Mesenchymal stem cell (in vitro differentiated cells and primary cell): ENCODE data around the gene DYNC1I1.

ENCODE experiments used
- DNase-seq: peaks from one replicate; pipeline ENCODE4 v3.0.0-alpha.2; 2013
- H2AFZ ChIP-seq: one replicate; pipeline ENCODE4 v1.6.1; 2013; ENCODE audit warnings: low read depth, mild to moderate bottlenecking, control low read depth, inconsistent platforms, low read length, moderate library complexity
- H2AK5ac ChIP-seq: 2 replicates; pipeline ENCODE4 v1.6.1; 2013; ENCODE audit warnings: low read length, moderate library complexity, mild to moderate bottlenecking, inconsistent platforms; ENCODE audit not compliant: severe bottlenecking
- H2BK120ac ChIP-seq: one replicate; pipeline ENCODE4 v1.6.1; 2013; ENCODE audit warnings: low read depth, mild to moderate bottlenecking, inconsistent platforms, low read length, moderate library complexity
- H2BK12ac ChIP-seq, 2 experiments: one replicate each; pipeline ENCODE4 v1.6.1; 2013; ENCODE audit warnings: inconsistent platforms in 2 of 2, low read length in 2 of 2, mild to moderate bottlenecking in 2 of 2, moderate library complexity in 2 of 2, control low read depth in 1 of 2
- H2BK15ac ChIP-seq: one replicate; pipeline ENCODE4 v1.6.1; 2013; ENCODE audit warnings: mild to moderate bottlenecking, low read depth, inconsistent platforms; ENCODE audit not compliant: poor library complexity, severe bottlenecking
- H2BK5ac ChIP-seq: 2 replicates; pipeline ENCODE4 v1.6.1; 2013; ENCODE audit warnings: low read depth, mild to moderate bottlenecking, low read length, control low read depth, inconsistent platforms; ENCODE audit not compliant: poor library complexity, severe bottlenecking
- H3K14ac ChIP-seq, 2 experiments: one replicate each; pipeline ENCODE4 v1.6.1; 2013; ENCODE audit warnings: inconsistent platforms in 2 of 2, low read length in 2 of 2, control low read depth in 1 of 2, mild to moderate bottlenecking in 1 of 2, moderate library complexity in 1 of 2
- H3K18ac ChIP-seq, 2 experiments: one replicate each; pipeline ENCODE4 v1.6.1; 2013; ENCODE audit warnings: inconsistent platforms in 2 of 2, low read length in 2 of 2, control low read depth in 1 of 2, low read depth in 1 of 2, mild to moderate bottlenecking in 1 of 2
- H3K23ac ChIP-seq, 2 experiments: one replicate each; pipeline ENCODE4 v1.6.1; 2013; ENCODE audit warnings: inconsistent platforms in 2 of 2, low read length in 2 of 2, mild to moderate bottlenecking in 2 of 2, moderate library complexity in 2 of 2, control low read depth in 1 of 2
- H3K27ac ChIP-seq: 2 replicates; pipeline ENCODE4 v1.5.1; 2013; ENCODE audit warnings: mild to moderate bottlenecking, moderate library complexity, low read length, control low read depth, inconsistent platforms; ENCODE audit not compliant: poor library complexity, severe bottlenecking
- H3K27me3 ChIP-seq, 2 experiments: 2 replicates each; pipeline versions ENCODE4 v1.6.1 to v1.7.0; 2013; ENCODE audit warnings: low read length in 2 of 2, mild to moderate bottlenecking in 2 of 2, moderate library complexity in 2 of 2, control low read depth in 1 of 2, inconsistent platforms in 1 of 2; ENCODE audit not compliant: control insufficient read depth in 1 of 2, insufficient read depth in 1 of 2
- H3K36me3 ChIP-seq, 2 experiments: 2 replicates each; pipeline versions ENCODE4 v1.6.1 to v1.7.0; 2013; ENCODE audit warnings: low read length in 2 of 2, control low read depth in 1 of 2, inconsistent platforms in 1 of 2, low read depth in 1 of 2, mild to moderate bottlenecking in 1 of 2; ENCODE audit not compliant: insufficient read depth in 2 of 2, control insufficient read depth in 1 of 2
- H3K4ac ChIP-seq, 2 experiments: one replicate each; pipeline ENCODE4 v1.6.1; 2013; ENCODE audit warnings: inconsistent platforms in 2 of 2, low read length in 2 of 2, mild to moderate bottlenecking in 2 of 2, moderate library complexity in 2 of 2, control low read depth in 1 of 2, low read depth in 1 of 2
- H3K4me1 ChIP-seq: 2 replicates; pipeline ENCODE4 v1.6.1; 2013; ENCODE audit warnings: low read depth, low read length, control low read depth; ENCODE audit not compliant: control insufficient read depth, insufficient read depth
- H3K4me2 ChIP-seq: 2 replicates; pipeline ENCODE4 v1.6.1; 2013; ENCODE audit warnings: low read length, mild to moderate bottlenecking, inconsistent platforms; ENCODE audit not compliant: poor library complexity, severe bottlenecking
- H3K4me3 ChIP-seq, 2 experiments: 2 replicates each; pipeline versions ENCODE4 v1.5.1 to v1.7.0; 2013; ENCODE audit warnings: low read length in 2 of 2, mild to moderate bottlenecking in 2 of 2, control low read depth in 1 of 2, low read depth in 1 of 2; ENCODE audit not compliant: insufficient read depth in 1 of 2
- H3K79me1 ChIP-seq: replicated peaks from 2 replicates; pipeline ENCODE4 v1.6.1; 2013; ENCODE audit warnings: mild to moderate bottlenecking, control low read depth, low read length, inconsistent platforms; ENCODE audit not compliant: poor library complexity, severe bottlenecking
- H3K9ac ChIP-seq: 2 replicates; pipeline ENCODE4 v1.7.0; 2013; ENCODE audit warnings: mild to moderate bottlenecking, low read length, moderate library complexity
- H3K9me3 ChIP-seq: 2 replicates; pipeline ENCODE4 v1.7.0; 2013; ENCODE audit warnings: mild to moderate bottlenecking, low read length; ENCODE audit not compliant: control insufficient read depth
- H4K8ac ChIP-seq: one replicate; pipeline ENCODE4 v1.6.1; 2013; ENCODE audit warnings: inconsistent platforms, mild to moderate bottlenecking, low read length, moderate library complexity
- H4K91ac ChIP-seq: one replicate; pipeline ENCODE4 v1.6.1; 2013; ENCODE audit warnings: mild to moderate bottlenecking, low read length, inconsistent platforms
- WGBS: methylation state at CpG from one replicate; pipeline ENCODE4 v1.1.7; 2013; ENCODE audit warnings: mixed read lengths; 5-methylcytosine and 5-hydroxymethylcytosine counted together

Gene DYNC1I1

GRCh38 chr7:95905167-95905566, 132.8 kb downstream of the DYNC1I1 start:
- Histone ChIP-seq H3K4me2 (no peak overlapping the region), H3K14ac (no peak overlapping the region), H3K4me1 (no peaks in the 10 kb centered on the region), H3K9me3 (no peaks in the 10 kb centered on the region), H3K27ac (no peak overlapping the region), H3K4ac (no peak overlapping the region), H2BK12ac (no peak overlapping the region), H2BK120ac (no peak overlapping the region), H2AK5ac (no peak overlapping the region), H3K79me1 (no peaks in the 10 kb centered on the region), H2BK15ac (no peak overlapping the region), H2BK5ac (no peak overlapping the region), H3K9ac (no peak overlapping the region), H3K18ac (no peak overlapping the region), H3K27me3 (no peaks in the 10 kb centered on the region), H3K23ac (no peak overlapping the region), H3K36me3 (no peaks in the 10 kb centered on the region), H2AFZ (no peak overlapping the region), H4K91ac (no peak overlapping the region), H3K4me3 (no peak overlapping the region), H4K8ac (no peak overlapping the region)
- 49% methylated on average over 3 of the region's 3 CpGs for WGBS
- peak; percentile 21 for DNase-seq

- no peak overlapping the region for H3K4me2 ChIP-seq
- no peak overlapping the region for H4K8ac ChIP-seq
- H3K9ac ChIP-seq, result no peak overlapping the region
- no peak overlapping the region for H2BK12ac ChIP-seq
- H3K27me3 ChIP-seq, result peaks cover 0 to 7% of the 10 kb centered on the region in 2 experiments
- WGBS, result 70% methylated on average over 5 of the region's 5 CpGs
- no peak for DNase-seq
- H2BK5ac ChIP-seq, result no peak overlapping the region
- no peaks in the 10 kb centered on the region for H3K79me1 ChIP-seq
- H3K4ac ChIP-seq, result no peak overlapping the region
- H3K23ac ChIP-seq, result no peak overlapping the region
- no peak overlapping the region for H3K18ac ChIP-seq
- no peak overlapping the region for H3K14ac ChIP-seq
- H2BK120ac ChIP-seq, result no peak overlapping the region
- H3K27ac ChIP-seq, result no peak overlapping the region
- no peaks in the 10 kb centered on the region for H3K4me1 ChIP-seq
- H2AFZ ChIP-seq, result no peak overlapping the region
- H4K91ac ChIP-seq, result no peak overlapping the region
- H3K9me3 ChIP-seq, result no peaks in the 10 kb centered on the region
- no peak overlapping the region for H3K4me3 ChIP-seq
- H3K36me3 ChIP-seq, result no peaks in the 10 kb centered on the region
- no peak overlapping the region for H2BK15ac ChIP-seq
- H2AK5ac ChIP-seq, result no peak overlapping the region
Observed at GRCh38 chr7:95906851-95907250, 134.5 kb downstream of the DYNC1I1 start.

GRCh38 chr7:95907337-95907736, 135.0 kb downstream of the DYNC1I1 start:
- H4K91ac ChIP-seq, result no peak overlapping the region
- H3K79me1 ChIP-seq, result no peaks in the 10 kb centered on the region
- 74% methylated on average over 5 of the region's 5 CpGs for WGBS
- no peak overlapping the region for H3K4me2 ChIP-seq
- no peak overlapping the region for H3K4ac ChIP-seq
- H3K27ac ChIP-seq, result no peak overlapping the region
- H3K36me3 ChIP-seq, result no peaks in the 10 kb centered on the region
- H3K27me3 ChIP-seq, result peaks cover 0 to 8% of the 10 kb centered on the region in 2 experiments
- H2AK5ac ChIP-seq, result no peak overlapping the region
- no peak overlapping the region for H2BK5ac ChIP-seq
- no peak overlapping the region for H3K23ac ChIP-seq
- H3K9ac ChIP-seq, result no peak overlapping the region
- H2AFZ ChIP-seq, result no peak overlapping the region
- no peaks in the 10 kb centered on the region for H3K4me1 ChIP-seq
- no peak overlapping the region for H3K14ac ChIP-seq
- no peak overlapping the region for H3K18ac ChIP-seq
- DNase-seq, result no peak
- no peaks in the 10 kb centered on the region for H3K9me3 ChIP-seq
- no peak overlapping the region for H2BK15ac ChIP-seq
- H2BK12ac ChIP-seq, result no peak overlapping the region
- no peak overlapping the region for H3K4me3 ChIP-seq
- H4K8ac ChIP-seq, result no peak overlapping the region
- H2BK120ac ChIP-seq, result no peak overlapping the region

- no peak overlapping the region for H2BK5ac ChIP-seq
- H3K18ac ChIP-seq, result no peak overlapping the region
Observed at GRCh38 chr7:95908499-95908898, 136.1 kb downstream of the DYNC1I1 start.

More at GRCh38 chr7:95908499-95908898, 136.1 kb downstream of the DYNC1I1 start:
- H2AK5ac ChIP-seq, result no peak overlapping the region
- H3K27me3 ChIP-seq, result peaks cover 0 to 15% of the 10 kb centered on the region in 2 experiments
- no peak overlapping the region for H2BK15ac ChIP-seq
- H3K79me1 ChIP-seq, result no peaks in the 10 kb centered on the region
- no peak overlapping the region for H4K91ac ChIP-seq
- H4K8ac ChIP-seq, result no peak overlapping the region
- no peak overlapping the region for H3K23ac ChIP-seq
- no peak overlapping the region for H3K4me3 ChIP-seq
- H3K36me3 ChIP-seq, result no peaks in the 10 kb centered on the region
- no peak overlapping the region for H3K14ac ChIP-seq
- DNase-seq, result no peak
- no peak overlapping the region for H3K4me2 ChIP-seq
- WGBS, result 73% methylated on average over 2 of the region's 4 CpGs
- no peak overlapping the region for H2AFZ ChIP-seq
- no peak overlapping the region for H3K9ac ChIP-seq
- no peaks in the 10 kb centered on the region for H3K9me3 ChIP-seq
- no peak overlapping the region for H3K4ac ChIP-seq
- H2BK12ac ChIP-seq, result no peak overlapping the region
- H2BK120ac ChIP-seq, result no peak overlapping the region
- H3K27ac ChIP-seq, result no peak overlapping the region
- no peaks in the 10 kb centered on the region for H3K4me1 ChIP-seq
